ENCODE measurements around the gene VRTN. TPM values are rescaled to one million over a fixed set of nuclear protein-coding genes. Genes with fewer than 3 reads are reported as not detected.
A peak's percentile ranks its signal among the peaks of the same experiment; 100 is the strongest.

The VRTN gene
- total RNA-seq, 4 donors from 2014 or later: 0.57 TPM; not detected in 3

DNA sequence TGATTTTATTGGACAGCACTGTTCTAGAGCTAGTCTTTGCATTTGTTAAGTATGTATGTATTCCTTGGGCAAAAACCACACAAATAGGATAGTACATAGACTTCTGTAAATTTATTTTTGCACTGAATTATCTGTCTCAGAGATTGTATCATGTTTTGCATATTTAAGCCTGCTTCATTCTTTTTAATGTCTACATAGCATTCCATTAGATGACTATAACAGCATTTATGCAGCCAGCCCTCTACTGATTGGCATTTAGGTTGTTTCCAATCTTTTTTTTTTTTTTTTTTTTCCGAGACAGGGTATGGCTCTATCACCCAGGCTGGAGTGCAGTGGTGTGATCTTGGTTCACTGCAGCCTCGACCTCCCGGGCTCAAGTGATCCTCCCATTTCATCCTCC is 43.2 kb downstream of the VRTN start:
- no peak for DNase-seq
- H3K4me1 ChIP-seq: no peaks in the 10 kb centered on the region
- H3K4me3 ChIP-seq: no peak overlapping the region
- no peaks in the 10 kb centered on the region for H3K36me3 ChIP-seq
- H3K27ac ChIP-seq: no peak overlapping the region
- TF ChIP-seq POLR2A (IDR thresholded peaks at IDR 0.05): no peak
- TF ChIP-seq, protein P1, sequence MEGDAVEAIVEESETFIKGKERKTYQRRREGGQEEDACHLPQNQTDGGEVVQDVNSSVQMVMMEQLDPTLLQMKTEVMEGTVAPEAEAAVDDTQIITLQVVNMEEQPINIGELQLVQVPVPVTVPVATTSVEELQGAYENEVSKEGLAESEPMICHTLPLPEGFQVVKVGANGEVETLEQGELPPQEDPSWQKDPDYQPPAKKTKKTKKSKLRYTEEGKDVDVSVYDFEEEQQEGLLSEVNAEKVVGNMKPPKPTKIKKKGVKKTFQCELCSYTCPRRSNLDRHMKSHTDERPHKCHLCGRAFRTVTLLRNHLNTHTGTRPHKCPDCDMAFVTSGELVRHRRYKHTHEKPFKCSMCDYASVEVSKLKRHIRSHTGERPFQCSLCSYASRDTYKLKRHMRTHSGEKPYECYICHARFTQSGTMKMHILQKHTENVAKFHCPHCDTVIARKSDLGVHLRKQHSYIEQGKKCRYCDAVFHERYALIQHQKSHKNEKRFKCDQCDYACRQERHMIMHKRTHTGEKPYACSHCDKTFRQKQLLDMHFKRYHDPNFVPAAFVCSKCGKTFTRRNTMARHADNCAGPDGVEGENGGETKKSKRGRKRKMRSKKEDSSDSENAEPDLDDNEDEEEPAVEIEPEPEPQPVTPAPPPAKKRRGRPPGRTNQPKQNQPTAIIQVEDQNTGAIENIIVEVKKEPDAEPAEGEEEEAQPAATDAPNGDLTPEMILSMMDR (IDR thresholded peaks at IDR 0.05): no peak
- H3K27me3 ChIP-seq: peaks cover 0 to 6% of the 10 kb centered on the region in 2 donors
- no peaks in the 10 kb centered on the region for H3K9me3 ChIP-seq

DNA sequence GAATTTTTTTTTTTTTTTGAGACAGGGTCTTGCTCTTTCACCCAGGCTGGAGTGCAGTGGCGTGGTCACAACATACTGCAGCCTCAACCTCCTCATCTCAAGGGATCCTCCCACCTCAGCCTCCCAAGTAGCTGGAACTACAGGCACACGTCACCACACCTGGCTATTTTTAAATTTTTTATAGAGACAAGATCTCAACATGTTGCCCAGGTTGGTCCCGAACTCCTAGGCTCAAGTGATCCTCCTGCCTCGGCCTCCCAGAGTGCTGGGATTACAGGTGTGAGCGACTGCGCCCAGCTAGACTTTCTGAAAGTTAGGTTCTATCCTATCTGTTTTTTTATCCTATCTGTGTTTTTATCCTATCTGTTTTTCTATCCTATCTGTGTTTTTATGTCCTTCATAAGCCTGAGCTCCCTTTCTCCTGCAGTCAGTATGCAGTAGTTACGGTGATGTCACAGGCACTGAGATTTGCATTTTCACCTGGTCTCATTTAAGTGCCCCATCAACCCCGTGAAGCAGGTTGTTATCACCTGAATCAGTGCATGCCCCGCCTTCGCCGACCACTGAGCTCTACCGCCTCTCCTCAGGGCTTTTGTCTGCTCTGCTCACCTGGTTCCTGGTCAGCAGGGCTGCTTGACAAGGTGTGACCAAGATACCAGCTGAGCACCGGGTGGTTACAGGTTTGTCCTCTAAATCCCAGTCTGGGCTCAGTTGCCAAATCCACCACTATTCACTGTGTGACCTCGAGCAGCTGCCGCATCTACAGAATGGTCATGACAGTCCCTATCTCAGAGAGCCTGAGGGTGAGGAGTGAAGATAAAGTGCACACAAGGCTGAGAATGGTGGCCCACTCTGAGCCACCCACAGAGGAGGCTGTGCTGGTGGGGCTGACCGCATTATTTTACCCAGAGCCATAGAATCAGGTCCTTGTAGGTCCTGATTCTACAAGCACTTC is 44.6 kb downstream of the VRTN start:
- DNase-seq: no peak
- TF ChIP-seq POLR2A (IDR thresholded peaks at IDR 0.05): no peak
- TF ChIP-seq, protein P1 (IDR thresholded peaks at IDR 0.05): no peak
- no peak overlapping the region for H3K27ac ChIP-seq
- H3K27me3 ChIP-seq: peaks cover 0 to 6% of the 10 kb centered on the region in 2 donors
- H3K4me3 ChIP-seq: no peak overlapping the region
- no peaks in the 10 kb centered on the region for H3K36me3 ChIP-seq
- no peaks in the 10 kb centered on the region for H3K4me1 ChIP-seq
- no peaks in the 10 kb centered on the region for H3K9me3 ChIP-seq

DNA sequence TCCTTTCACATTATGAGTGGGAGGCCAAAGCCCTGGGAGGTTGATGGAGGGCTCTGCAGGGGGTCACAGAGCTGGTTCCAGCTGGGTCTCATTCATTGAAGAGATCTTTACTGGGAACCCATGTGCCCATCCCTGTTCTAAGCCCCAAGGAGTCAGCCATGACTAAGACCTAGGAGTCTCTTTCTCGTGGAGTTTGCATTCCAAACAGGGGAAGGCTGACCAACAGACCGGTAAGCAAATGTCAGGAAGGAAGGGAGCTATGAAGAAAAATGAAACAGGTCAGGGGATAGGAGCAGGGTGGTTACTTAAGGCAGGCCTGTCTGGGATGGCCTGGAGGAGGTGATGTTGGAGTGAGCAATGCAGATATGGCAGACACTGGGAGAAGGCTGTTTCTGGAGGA is 46.3 kb downstream of the VRTN start:
- Histone ChIP-seq H3K9me3 (no peaks in the 10 kb centered on the region), H3K27ac (no peak overlapping the region), H3K4me3 (no peak overlapping the region), H3K36me3 (no peaks in the 10 kb centered on the region), H3K27me3 (peaks cover 0 to 6% of the 10 kb centered on the region in 2 donors), H3K4me1 (no peaks in the 10 kb centered on the region)
- TF ChIP-seq, protein P1 (IDR thresholded peaks at IDR 0.05): no peak
- no peak for TF ChIP-seq POLR2A (IDR thresholded peaks at IDR 0.05)
- DNase-seq: no peak

DNA sequence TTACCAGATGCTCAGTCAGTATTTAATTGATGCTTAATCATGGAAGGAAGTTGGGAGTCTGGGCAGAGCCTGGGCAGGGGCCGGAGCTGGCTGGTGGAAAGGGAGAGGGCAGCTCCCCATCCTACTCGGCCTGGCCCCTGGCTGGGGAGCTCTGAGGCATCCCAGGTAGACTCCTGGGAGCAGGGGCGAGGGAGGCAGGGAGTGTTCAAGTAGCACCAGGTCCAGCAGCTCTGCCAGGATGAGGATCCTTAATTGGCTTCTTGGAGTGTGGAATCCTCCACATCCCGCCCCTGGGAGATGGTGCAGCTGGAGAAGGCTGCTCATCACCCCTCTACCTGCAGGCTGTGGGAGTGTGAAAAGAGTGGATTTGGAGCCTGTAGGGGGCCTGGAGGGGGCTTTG is 46.8 kb downstream of the VRTN start:
- no peak for DNase-seq
- no peak overlapping the region for H3K27ac ChIP-seq
- no peak for TF ChIP-seq POLR2A (IDR thresholded peaks at IDR 0.05)
- TF ChIP-seq, protein P1 (IDR thresholded peaks at IDR 0.05): no peak
- no peaks in the 10 kb centered on the region for H3K9me3 ChIP-seq
- no peak overlapping the region for H3K4me3 ChIP-seq
- H3K27me3 ChIP-seq: peaks cover 0 to 6% of the 10 kb centered on the region in 2 donors
- no peaks in the 10 kb centered on the region for H3K4me1 ChIP-seq
- no peaks in the 10 kb centered on the region for H3K36me3 ChIP-seq

DNA sequence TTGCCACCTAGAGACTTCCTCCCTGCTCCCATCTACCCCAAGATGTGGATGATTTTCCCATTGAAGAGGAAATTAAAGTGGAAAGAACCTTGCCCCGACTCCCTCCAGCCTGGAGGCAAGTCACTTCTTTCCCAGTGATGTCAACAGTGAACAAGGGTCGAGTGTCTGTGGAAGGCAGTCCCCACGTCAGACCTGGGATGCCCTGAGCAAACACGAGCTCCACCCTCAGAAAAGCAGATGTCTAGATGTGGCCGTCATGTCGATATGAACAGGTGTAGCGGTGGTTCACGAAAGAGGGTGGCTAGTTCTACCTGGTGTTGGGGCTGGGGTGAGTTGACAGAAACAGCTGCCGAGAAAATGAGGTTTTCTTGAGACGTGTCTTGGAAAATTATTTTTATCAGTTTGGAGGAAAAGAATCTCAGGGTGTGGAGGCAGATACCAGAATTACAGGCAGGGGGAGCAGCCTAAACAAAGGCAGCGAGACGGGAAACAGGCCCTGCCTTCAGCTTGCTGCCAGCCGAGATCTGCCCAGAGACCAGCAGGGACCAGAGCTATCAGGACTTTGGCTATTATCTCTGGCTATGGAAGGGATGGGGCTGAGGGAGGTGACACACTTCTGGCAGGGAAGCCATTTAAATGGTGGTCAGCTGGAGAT is 51.9 kb downstream of the VRTN start:
- peaks cover 0 to 4% of the 10 kb centered on the region in 2 donors for H3K27me3 ChIP-seq
- no peak overlapping the region for H3K4me3 ChIP-seq
- peaks cover 0 to 27% (median 12%) of the 10 kb centered on the region in 4 donors for H3K4me1 ChIP-seq
- peak overlapping the region in 1 of 4 donors; percentile 84 for H3K27ac ChIP-seq
- H3K9me3 ChIP-seq: no peaks in the 10 kb centered on the region
- DNase-seq: no peak
- no peak for TF ChIP-seq POLR2A (IDR thresholded peaks at IDR 0.05)
- TF ChIP-seq, protein P1 (IDR thresholded peaks at IDR 0.05): no peak
- no peaks in the 10 kb centered on the region for H3K36me3 ChIP-seq

Measured in Peyer's patch (tissue), 4 donors.